OCI-LY7 (cell line): ENCODE measurements around the gene TUBB3. TPM values are rescaled to one million over a fixed set of nuclear protein-coding genes. Genes with fewer than 3 reads are reported as not detected.
"Not testable (repeated sequence)": the region's sequence is repeated elsewhere in the genome, so short reads cannot be mapped to it uniquely, and the experiment has no call there.

Experiments
- BruUV-seq: library from RNA; stranded (reverse); fragments of 400-500 nt; replicated peaks from 2 replicates; lab custom pipeline; 2021; lab: Mats Ljungman, UMichigan
- CTCF ChIA-PET: fragments of 300-600 bp; sonication (Branson Sonifier 250); formaldehyde crosslinking; loops from one replicate; lab custom pipeline; 2022; ENCODE audit warnings: antibody characterized with exemption; ENCODE audit not compliant: unreplicated experiment; lab: Charles Lee
- POLR2A ChIA-PET: fragments of 300-600 bp; sonication (Branson Sonifier 250); formaldehyde crosslinking; loops from one replicate; lab custom pipeline; 2022; ENCODE audit warnings: antibody characterized with exemption; lab: Charles Lee
- DNase-seq: peaks from one replicate; pipeline ENCODE4 v3.0.0-alpha.2; 2015; ENCODE audit warnings: low spot score
- H2AFZ ChIP-seq: fragments of 200-600 bp; sonication (generic), shearing (Covaris generic); 2 replicates; pipeline ENCODE4 v1.6.1; 2014; ENCODE audit warnings: mild to moderate bottlenecking, antibody characterized with exemption, low read length, moderate library complexity
- H3K27ac ChIP-seq: fragments of 200-600 bp; sonication (generic); 2 replicates; pipeline ENCODE4 v1.5.1; 2014; ENCODE audit warnings: mixed run types, low read depth, mild to moderate bottlenecking, moderate library complexity, low read length, inconsistent platforms; ENCODE audit not compliant: poor library complexity, severe bottlenecking
- H3K36me3 ChIP-seq: fragments of 200-600 bp; sonication (generic); 2 replicates; pipeline ENCODE4 v1.6.1; 2014; ENCODE audit warnings: mild to moderate bottlenecking, antibody characterized with exemption, low read length, moderate library complexity, mixed read lengths; ENCODE audit not compliant: insufficient read depth
- H3K4me1 ChIP-seq: fragments of 200-600 bp; sonication (generic); 2 replicates; pipeline ENCODE4 v1.5.1; 2014; ENCODE audit warnings: mild to moderate bottlenecking, low read length; ENCODE audit not compliant: insufficient read depth, poor library complexity, severe bottlenecking
- H3K4me2 ChIP-seq: fragments of 200-600 bp; sonication (generic); 2 replicates; pipeline ENCODE4 v1.6.1; 2014; ENCODE audit warnings: mild to moderate bottlenecking, low read length
- H3K4me3 ChIP-seq: fragments of 200-600 bp; sonication (generic); 2 replicates; pipeline ENCODE4 v1.5.1; 2014; ENCODE audit warnings: mild to moderate bottlenecking, low read depth, low read length; ENCODE audit not compliant: poor library complexity, severe bottlenecking
- H3K79me2 ChIP-seq: fragments of 200-600 bp; sonication (generic); 2 replicates; pipeline ENCODE4 v1.6.1; 2016; ENCODE audit warnings: low read depth, mild to moderate bottlenecking, low read length, moderate library complexity, mixed read lengths; ENCODE audit not compliant: insufficient read depth
- H3K9me2 ChIP-seq: fragments of 200-600 bp; sonication (generic); 2 replicates; pipeline ENCODE4 v1.6.1; 2016; ENCODE audit warnings: mild to moderate bottlenecking, low read length, mixed read lengths; ENCODE audit not compliant: insufficient read depth
- H3K9me3 ChIP-seq: fragments of 200-600 bp; sonication (generic); 2 replicates; pipeline ENCODE4 v1.6.1; 2014; ENCODE audit warnings: mild to moderate bottlenecking, mixed run types, low read length, mixed read lengths
- H4K20me1 ChIP-seq: fragments of 200-600 bp; sonication (generic); 2 replicates; pipeline ENCODE4 v1.6.1; 2014; ENCODE audit warnings: mild to moderate bottlenecking, antibody characterized with exemption, low read length, moderate library complexity, mixed read lengths; ENCODE audit not compliant: insufficient read depth
- EZH2phosphoT487 ChIP-seq: fragments of 200-600 bp; sonication (generic); IDR thresholded peaks from 2 replicates; pipeline ENCODE4 v1.6.1; 2018; ENCODE audit warnings: low read depth, borderline replicate concordance, mild to moderate bottlenecking, mixed run types, antibody characterized with exemption, low read length, moderate library complexity, mixed read lengths
- intact Hi-C: fragments of 100-400 bp; cut with micrococcal nuclease; formaldehyde crosslinking; loops from one replicate; pipeline ENCODE4 v1.10.0; 2022; ENCODE audit not compliant: unreplicated experiment
- total RNA-seq, 2 experiments: library from RNA; depleted of rRNA in 1 of 2; stranded (reverse); fragments of >200 nt in 1 of 2; shearing (Covaris generic) in 1 of 2; gene quantifications; 2 replicates each; pipeline ENCODE4 v1.2.3, GENCODE V29; 2014 to 2022
- TF ChIP-seq, protein P1 (sequence below): fragments of 200-600 bp; sonication (generic); conservative IDR thresholded peaks from 2 replicates; pipeline ENCODE4 v1.5.1; 2014; ENCODE audit warnings: mild to moderate bottlenecking, antibody characterized with exemption, low read length, moderate library complexity, mixed read lengths

Gene TUBB3
- total RNA-seq, 2 experiments from 2014 or later = 63.7 to 192 TPM

GRCh38 chr16:89913408-89914387, 9.4 kb upstream of the TUBB3 start:
- Histone ChIP-seq H4K20me1 (no peaks in the 10 kb centered on the region), H3K79me2 (no peaks in the 10 kb centered on the region), H3K27ac (no peak overlapping the region), H3K4me3 (no peak overlapping the region), H2AFZ (no peak overlapping the region), H3K9me3 (no peaks in the 10 kb centered on the region), H3K9me2 (no peaks in the 10 kb centered on the region), H3K36me3 (peaks cover 62% of the 10 kb centered on the region), H3K4me2 (no peak overlapping the region), H3K4me1 (peaks cover 18% of the 10 kb centered on the region)
- DNase-seq = no peak
- CTCF ChIA-PET = no interaction called here
- TF ChIP-seq, protein P1, sequence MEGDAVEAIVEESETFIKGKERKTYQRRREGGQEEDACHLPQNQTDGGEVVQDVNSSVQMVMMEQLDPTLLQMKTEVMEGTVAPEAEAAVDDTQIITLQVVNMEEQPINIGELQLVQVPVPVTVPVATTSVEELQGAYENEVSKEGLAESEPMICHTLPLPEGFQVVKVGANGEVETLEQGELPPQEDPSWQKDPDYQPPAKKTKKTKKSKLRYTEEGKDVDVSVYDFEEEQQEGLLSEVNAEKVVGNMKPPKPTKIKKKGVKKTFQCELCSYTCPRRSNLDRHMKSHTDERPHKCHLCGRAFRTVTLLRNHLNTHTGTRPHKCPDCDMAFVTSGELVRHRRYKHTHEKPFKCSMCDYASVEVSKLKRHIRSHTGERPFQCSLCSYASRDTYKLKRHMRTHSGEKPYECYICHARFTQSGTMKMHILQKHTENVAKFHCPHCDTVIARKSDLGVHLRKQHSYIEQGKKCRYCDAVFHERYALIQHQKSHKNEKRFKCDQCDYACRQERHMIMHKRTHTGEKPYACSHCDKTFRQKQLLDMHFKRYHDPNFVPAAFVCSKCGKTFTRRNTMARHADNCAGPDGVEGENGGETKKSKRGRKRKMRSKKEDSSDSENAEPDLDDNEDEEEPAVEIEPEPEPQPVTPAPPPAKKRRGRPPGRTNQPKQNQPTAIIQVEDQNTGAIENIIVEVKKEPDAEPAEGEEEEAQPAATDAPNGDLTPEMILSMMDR = no peak
- TF ChIP-seq EZH2phosphoT487 = no peak
- POLR2A ChIA-PET = interaction anchor here (0.7 kb wide), 1 partner anchor 499 kb away, joined by 4 read pairs; no protein-coding TSS in a partner anchor
- no TSS peak for BruUV-seq
- intact Hi-C loops = loop anchor here (10.0 kb wide), 1 partner anchor 99 kb away; the partner anchor contains the start of gene FANCA

DNA sequence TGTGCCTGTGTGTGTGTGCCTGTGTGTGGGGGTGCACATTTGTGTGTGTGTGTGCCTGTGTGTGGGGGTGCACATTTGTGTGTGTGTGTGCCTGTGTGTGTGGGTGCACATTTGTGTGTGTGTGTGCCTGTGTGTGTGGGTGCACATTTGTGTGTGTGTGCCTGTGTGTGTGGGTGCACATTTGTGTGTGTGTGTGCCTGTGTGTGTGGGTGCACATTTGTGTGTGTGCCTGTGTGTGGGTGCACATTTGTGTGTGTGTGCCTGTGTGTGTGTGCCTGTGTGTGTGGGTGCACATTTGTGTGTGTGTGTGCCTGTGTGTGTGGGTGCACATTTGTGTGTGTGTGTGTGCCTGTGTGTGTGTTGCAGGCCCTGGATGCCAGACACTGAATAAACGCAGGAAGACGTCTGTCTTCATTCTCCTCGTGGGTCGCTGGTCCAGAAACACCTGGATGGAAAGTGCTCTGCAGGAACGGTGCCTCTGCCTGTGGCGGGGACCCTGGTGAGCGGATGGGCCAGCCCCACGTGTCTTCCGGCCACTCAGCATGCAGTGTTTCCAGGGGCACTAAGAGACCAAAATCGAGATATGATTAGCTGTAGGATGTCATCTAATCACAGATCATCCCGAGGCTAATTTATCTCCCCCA, 8.4 kb upstream of the TUBB3 start:
- H2AFZ ChIP-seq, H3K4me2 ChIP-seq, CTCF ChIA-PET, H3K4me3 ChIP-seq, H3K9me2 ChIP-seq, H3K9me3 ChIP-seq, BruUV-seq, DNase-seq, POLR2A ChIA-PET, H4K20me1 ChIP-seq, H3K79me2 ChIP-seq, H3K27ac ChIP-seq: not testable (repeated sequence)
- Histone ChIP-seq H3K4me1 (peaks cover 29% of the 10 kb centered on the region), H3K36me3 (peaks cover 56% of the 10 kb centered on the region)
- intact Hi-C loops = loop anchor here (5.0 to 10.0 kb wide), 2 partner anchors 100 to 192 kb away; partner anchors contain the start of genes FANCA, VPS9D1 and ZNF276
